Measurements from ENCODE around the gene NLRC5.

NLRC5 gene

DNA sequence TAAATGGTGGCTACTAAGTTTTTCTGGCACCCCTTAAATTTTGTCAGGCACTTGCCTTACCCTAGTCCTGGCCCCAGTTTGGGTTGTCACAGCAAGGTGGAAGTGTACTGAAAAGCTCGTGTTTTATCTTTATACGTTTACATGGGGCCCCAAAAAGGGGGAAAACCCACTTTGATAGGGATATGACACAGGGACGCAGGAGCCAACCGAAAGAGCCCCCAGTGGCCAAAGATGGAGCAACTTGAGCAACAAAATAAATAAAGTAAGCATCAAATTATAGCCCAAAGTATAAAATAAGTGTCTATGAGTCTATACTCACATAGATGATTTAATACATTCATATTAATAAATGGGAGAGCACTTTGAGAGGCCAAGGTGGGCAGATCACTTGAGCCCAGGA is 32.6 kb upstream of the NLRC5 start:
- no peaks in the 10 kb centered on the region for H3K4me1 ChIP-seq
- TF ChIP-seq, protein P1, sequence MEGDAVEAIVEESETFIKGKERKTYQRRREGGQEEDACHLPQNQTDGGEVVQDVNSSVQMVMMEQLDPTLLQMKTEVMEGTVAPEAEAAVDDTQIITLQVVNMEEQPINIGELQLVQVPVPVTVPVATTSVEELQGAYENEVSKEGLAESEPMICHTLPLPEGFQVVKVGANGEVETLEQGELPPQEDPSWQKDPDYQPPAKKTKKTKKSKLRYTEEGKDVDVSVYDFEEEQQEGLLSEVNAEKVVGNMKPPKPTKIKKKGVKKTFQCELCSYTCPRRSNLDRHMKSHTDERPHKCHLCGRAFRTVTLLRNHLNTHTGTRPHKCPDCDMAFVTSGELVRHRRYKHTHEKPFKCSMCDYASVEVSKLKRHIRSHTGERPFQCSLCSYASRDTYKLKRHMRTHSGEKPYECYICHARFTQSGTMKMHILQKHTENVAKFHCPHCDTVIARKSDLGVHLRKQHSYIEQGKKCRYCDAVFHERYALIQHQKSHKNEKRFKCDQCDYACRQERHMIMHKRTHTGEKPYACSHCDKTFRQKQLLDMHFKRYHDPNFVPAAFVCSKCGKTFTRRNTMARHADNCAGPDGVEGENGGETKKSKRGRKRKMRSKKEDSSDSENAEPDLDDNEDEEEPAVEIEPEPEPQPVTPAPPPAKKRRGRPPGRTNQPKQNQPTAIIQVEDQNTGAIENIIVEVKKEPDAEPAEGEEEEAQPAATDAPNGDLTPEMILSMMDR (IDR thresholded peaks at IDR 0.05; ENCODE audit: low read depth, low read length), result no peak; the same call in 1 of the 2 replicates
- DNase-seq, result no peak
- H3K36me3 ChIP-seq, result no peaks in the 10 kb centered on the region
- no peaks in the 10 kb centered on the region; the same call in 1 of the 2 replicates for H3K9me3 ChIP-seq
- H3K27me3 ChIP-seq, result no peaks in the 10 kb centered on the region
- H3K4me3 ChIP-seq (ENCODE audit: low read depth, low read length), result no peak overlapping the region

DNA sequence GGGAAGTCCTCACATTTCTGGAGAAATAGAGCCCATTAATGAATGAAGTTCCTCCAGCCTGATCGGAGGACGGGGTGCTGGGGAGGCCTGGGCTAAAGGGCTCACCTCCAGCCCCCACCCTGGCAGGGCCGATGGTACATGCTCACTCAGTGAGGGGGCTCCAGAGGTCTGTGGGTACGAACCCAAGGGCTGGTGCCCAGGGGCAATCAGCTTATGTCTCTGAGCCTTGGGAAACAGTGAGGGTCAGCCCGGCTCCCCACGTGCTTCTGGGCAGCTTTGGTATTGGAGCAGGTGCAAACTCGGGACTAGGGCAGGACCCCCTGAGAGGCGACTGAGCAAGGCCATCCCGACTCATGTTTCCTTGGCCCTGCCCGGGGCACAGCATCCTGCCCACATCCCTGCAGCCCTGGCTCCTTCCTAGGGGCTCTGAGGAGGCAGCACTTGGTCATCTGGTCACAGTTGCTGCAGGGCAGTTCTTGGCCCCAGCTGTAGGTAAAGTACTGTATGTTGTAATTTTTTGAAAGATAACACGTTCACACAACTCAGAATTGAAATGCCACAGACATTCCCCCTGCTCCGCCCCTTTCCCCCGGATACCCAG is 28.6 kb upstream of the NLRC5 start:
- Histone ChIP-seq H3K27me3 (no peaks in the 10 kb centered on the region), H3K4me1 (no peaks in the 10 kb centered on the region), H3K9me3 (no peaks in the 10 kb centered on the region), H3K36me3 (no peaks in the 10 kb centered on the region), H3K4me3 (ENCODE audit: low read depth, low read length) (no peak overlapping the region)
- TF ChIP-seq, protein P1 (IDR thresholded peaks at IDR 0.05; ENCODE audit: low read depth, low read length), result no peak
- DNase-seq, result peak; percentile 24

DNA sequence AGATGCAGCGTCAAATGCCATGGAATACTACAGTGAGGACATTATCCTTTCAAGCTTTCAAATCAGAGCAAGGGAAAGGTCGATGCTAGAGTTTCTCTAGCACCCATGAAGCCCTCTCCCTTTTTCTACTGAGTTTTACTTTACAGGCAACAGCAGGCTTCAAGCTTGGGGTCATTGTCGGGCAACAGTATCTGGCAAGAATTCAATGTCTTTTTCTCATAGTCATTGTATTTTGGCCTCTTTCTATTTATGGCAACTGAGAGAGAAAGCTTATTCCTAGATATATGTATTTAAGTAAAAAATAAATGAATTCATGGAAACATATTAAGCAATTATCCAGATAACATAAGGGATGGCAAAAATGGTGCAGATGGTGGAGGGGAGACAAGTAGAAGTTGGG is 28.0 kb upstream of the NLRC5 start:
- H3K36me3 ChIP-seq, result no peaks in the 10 kb centered on the region
- H3K4me1 ChIP-seq, result no peaks in the 10 kb centered on the region
- TF ChIP-seq, protein P1 (IDR thresholded peaks at IDR 0.05; ENCODE audit: low read depth, low read length), result no peak
- DNase-seq, result no peak
- H3K9me3 ChIP-seq, result no peaks in the 10 kb centered on the region
- H3K4me3 ChIP-seq (ENCODE audit: low read depth, low read length), result no peak overlapping the region
- no peaks in the 10 kb centered on the region for H3K27me3 ChIP-seq

DNA sequence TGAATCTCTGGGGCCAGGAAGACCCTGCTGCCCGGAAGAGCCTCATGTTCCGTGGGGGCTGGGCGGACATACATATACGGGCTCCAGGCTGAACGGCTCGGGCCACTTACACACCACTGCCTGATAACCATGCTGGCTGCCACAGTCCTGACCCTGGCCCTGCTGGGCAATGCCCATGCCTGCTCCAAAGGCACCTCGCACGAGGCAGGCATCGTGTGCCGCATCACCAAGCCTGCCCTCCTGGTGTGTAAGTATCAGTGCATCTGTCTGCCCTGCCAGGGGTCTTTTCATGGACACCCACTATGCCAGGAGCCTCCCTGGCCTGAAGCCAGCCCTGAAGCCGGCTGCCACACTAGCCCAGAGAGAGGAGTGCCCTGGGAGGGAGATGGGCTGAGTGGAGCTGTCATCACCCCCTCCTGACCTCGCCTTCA is 27.5 kb upstream of the NLRC5 start, which contains the start of gene CETP:
TSS of gene CETP (plus strand) at position 100 of the 431 bp plus-strand sequence. CDS start at position 130, 30 bp downstream.
- no peaks in the 10 kb centered on the region for H3K4me1 ChIP-seq
- H3K4me3 ChIP-seq (ENCODE audit: low read depth, low read length), result no peak within 1 kb of the TSS
- H3K36me3 ChIP-seq, result no peaks in the 10 kb centered on the region
- no peaks in the 10 kb centered on the region for H3K9me3 ChIP-seq
- H3K27me3 ChIP-seq, result no peaks in the 10 kb centered on the region
- TF ChIP-seq, protein P1 (IDR thresholded peaks at IDR 0.05; ENCODE audit: low read depth, low read length), result no peak
- DNase-seq, result no peak

DNA sequence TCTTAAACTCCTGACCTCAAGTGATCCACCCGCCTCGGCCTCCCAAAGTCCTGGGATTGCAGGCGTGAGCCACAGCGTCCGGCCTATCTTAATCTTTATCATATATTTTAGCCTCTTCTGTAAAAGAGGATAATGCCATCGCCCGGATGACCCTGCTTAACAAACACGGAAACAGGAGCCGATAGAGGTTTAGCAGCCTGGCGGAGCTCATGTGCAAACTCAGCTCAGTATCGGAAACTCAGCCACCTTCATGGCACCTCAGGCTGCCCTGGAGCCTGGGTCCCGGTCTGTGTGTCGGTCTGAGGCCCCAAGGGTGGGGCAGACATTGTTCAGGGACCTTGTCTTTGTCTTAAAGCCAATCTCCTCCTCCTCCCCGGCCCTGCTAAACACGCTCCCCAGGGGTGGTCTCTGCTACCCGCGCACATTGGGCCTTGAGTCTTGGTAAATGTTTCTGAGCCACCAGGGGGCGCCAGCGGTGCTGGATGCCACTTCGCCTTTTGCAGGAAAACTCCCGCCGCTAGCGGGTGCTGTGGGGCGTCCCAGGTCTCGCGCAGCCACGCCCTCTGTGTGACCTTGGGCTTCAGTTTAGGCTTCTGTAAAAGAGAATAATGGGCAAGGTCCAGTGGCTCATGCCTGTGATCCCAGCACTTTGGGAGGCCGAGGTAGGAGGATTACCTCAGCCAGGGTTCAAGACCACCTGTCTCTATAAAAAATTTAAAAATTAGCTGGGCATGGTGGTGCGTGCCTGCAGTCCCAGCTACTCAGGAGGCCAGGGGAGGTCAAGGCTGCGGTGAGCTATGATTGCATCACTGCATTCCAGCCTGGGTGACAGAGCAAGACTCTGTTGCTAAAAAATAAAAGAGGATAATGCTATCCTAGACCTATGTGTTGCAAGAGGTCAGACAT is 24.9 kb upstream of the NLRC5 start:
- no peaks in the 10 kb centered on the region for H3K36me3 ChIP-seq
- H3K27me3 ChIP-seq, result no peaks in the 10 kb centered on the region
- H3K4me1 ChIP-seq, result no peaks in the 10 kb centered on the region
- no peak overlapping the region for H3K4me3 ChIP-seq (ENCODE audit: low read depth, low read length)
- DNase-seq, result peak; percentile 96
- TF ChIP-seq, protein P1 (IDR thresholded peaks at IDR 0.05; ENCODE audit: low read depth, low read length), result peak; percentile 100
- H3K9me3 ChIP-seq, result no peaks in the 10 kb centered on the region
